HG03378 (cell line): Measurements from ENCODE around the gene DCAF7.

ENCODE experiments used
- ATAC-seq: cut with Tn5 transposase; IDR thresholded peaks from one replicate; pipeline ENCODE4 v1.9.1; 2021; ENCODE audit warnings: mild to moderate bottlenecking, moderate library complexity; ENCODE audit not compliant: unreplicated experiment

DCAF7 gene

DNA sequence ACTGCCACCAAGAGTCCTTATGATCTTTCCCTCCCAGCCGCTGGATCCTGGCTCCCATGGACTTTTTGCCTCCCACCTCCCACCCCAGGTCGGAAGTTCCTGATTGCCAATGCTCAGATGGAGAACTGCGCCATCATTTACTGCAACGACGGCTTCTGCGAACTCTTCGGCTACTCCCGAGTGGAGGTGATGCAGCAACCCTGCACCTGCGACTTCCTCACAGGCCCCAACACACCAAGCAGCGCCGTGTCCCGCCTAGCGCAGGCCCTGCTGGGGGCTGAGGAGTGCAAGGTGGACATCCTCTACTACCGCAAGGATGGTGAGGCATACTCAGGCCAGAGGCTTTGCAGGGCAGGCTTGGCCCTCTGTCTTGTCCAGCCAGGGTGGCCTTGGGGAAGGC lies 26.2 kb upstream of the DCAF7 start:
- ATAC-seq: no peak

DNA sequence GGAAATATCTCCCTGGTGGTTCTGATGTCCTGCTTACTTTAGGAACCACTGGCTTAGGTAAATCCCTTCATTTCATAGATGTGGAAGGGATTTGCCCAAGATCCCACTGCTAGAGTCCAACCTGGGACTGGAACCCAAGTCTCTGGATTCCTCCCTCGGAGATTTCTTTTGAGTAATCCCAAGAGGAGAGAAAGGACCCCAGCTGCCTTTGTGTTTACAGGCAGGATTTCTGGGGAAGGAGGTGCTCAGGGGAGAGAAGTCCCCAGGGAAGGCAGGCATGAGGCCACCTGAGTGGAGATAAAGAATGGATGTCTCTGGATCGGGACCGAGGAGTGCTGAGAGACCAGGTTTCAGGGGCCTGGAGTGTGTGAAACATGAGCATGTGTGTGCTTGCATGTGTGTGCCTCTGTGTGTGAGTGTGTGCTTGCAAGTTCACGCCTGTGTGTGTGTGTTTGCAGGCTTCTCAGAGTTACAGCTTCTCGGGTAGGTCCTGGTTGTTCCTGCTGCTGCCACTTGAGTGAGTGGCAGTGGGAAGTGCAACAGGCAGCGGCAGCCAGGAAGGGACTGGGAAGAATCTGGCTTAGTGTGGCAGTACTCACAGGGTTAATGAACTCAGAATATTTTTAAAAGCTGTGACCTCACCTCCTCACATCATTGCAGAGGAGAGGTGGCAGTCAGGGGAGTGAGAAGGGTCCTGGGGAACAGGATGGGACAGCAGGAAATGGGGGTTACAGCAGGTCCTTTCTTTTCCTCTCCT lies 24.9 kb upstream of the DCAF7 start:
- ATAC-seq: no peak

DNA sequence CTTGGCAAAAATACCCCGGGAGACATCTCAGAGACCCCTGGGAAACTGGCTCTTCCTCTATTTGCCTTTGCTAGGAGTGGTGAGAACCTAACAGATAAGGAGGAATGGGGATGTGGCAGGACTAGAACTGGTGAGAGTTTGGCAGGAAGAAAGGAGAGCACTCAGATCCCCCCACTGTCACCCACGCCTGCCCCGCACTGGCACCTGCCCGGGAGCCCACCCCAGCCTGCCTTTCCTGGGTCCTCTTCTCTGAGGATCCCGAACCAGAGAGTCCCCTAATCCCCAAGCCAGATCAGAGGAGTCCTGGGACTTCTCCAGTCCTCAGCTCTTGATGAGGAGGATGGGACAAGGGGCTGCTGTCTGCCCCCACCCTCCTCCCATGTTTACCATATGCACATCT lies 23.4 kb upstream of the DCAF7 start:
- no peak for ATAC-seq

DNA sequence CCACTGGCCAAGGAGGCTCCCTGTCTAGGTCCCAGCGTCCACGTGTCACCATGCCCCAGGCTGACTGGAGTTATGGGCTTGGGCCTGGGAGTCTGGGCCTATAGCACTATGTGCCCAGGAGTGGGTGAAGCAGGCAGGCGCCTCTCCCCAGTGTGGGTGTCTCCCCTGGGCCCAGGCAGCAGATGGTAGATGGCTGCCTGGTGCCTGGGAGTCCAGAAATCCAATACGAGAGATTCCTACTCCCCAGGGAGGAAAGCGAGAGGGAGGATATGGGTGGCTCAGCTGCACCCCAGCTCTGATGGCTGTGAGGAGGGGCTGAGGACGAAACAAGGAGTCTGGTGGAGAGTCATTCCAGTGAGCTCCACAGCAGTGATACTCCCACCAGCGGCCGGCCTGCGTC lies 22.1 kb upstream of the DCAF7 start:
- no peak for ATAC-seq

DNA sequence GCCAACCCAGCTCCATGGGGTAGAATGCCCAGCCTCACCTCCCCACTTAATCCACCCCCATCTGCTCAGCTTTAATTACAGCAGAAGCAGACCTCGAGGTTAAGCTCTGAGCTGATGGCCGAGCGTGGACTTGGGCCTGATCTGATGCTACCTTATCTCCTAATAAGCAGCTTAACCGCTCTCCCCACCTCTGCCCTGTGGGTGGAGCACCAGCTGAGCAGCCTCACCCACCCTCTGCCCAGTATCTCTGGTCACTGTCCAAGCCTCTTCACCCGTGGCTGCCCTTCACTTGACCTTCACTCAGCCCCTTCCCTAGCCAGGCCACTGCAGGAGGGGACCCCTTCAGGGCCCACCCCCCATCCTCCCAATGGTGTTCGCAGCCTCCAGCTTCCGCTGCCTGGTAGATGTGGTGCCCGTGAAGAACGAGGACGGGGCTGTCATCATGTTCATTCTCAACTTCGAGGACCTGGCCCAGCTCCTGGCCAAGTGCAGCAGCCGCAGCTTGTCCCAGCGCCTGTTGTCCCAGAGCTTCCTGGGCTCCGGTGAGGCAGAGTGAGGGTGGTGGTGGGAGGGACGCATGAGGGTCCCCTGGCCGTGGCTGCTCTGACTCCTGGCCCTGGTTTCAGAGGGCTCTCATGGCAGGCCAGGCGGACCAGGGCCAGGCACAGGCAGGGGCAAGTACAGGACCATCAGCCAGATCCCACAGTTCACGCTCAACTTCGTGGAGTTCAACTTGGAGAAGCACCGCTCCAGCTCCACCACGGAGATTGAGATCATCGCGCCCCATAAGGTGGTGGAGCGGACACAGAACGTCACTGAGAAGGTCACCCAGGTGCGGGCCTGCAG lies 20.3 kb upstream of the DCAF7 start:
- no peak for ATAC-seq

DNA sequence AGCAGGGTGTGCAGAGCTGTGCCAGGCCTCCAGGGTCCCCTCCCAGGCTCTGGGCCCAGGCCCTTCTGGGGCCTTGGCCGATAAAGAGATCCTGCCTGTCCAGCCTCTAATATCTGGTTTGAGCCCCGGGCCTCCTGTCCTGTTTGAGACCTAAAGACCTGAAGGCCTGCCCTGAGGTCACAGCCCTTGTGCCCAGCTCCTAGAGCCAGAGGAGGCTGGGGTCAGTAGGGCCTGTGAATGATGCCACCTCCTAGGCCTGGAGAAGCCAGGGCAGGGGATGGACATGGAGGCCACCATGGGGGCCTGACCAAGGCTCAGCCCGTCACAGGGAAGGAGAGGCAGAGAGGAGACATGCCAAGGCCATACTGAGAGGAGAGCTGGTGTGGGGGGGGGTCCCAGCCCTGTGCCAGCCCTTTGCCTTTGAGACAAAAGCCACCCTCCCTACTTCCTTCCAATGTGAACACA lies 19.7 kb upstream of the DCAF7 start:
- ATAC-seq: no peak

DNA sequence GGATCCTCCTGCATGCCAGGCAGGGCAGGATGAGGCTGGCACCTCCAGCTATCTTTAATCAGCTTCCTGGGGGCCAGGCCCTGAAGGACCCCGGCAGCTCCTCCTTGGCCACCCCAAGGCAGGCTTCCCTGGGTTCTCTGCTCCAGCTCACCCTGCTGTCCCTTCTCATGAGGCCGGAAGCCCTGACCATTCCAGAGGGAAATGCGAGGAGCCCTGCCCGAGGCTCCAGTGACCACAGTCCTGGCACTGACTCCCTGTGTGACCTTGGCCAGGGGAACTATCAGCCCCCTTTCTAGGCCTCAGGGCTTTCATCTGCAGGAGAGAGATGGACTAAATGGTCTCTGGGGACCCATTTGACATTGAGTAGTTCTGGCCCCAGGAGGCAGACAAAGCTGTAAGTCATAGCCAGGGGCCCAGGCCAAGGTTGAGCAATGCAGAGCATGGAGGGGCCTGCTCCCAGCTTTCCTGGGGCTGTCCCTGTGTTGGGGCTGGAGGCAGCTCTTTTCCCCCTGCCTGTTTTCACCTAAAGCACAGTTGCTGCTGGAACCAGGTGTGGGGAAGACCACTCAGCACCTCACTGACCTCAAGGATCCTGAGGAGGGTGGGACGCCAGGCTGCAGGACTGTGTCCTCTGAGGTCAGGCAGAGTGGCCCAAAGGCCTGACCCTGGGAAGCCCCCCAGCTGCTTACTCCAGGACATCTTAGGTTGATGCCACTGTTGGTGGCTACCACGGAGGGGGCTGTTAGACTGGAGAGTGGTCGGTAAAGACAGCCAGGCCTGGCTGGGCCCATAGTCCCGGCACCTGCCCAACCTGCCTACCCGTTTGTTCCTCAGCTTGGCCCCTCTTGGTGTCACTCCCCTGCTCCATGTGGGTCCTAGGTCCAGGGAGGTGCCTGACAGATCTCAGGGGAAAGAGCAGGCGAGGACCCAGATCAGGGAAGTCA lies 19.0 kb upstream of the DCAF7 start:
- ATAC-seq: no peak

DNA sequence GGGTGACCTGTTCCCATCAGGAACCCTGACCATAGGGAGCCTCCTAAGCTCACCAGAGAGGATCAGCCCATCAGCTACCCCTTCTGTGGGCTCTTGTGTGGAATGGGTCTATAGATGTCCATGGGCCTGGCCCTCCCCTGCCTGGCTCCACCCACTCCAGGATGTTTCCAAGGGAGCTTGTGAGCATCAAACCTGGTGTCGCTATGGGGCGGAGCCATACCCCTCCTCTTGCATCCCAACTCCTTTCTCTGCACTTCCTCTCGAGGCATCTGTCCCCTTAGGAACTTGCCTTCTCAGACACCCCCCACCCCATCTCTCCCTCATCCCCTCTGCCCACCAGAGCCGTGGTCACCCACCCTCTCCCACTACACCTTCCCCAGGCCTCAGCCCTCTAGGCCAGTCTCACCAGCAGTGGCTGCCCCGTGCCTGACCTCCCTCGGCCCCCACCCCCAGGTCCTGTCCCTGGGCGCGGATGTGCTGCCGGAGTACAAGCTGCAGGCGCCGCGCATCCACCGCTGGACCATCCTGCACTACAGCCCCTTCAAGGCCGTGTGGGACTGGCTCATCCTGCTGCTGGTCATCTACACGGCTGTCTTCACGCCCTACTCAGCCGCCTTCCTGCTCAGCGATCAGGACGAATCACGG lies 16.7 kb upstream of the DCAF7 start:
- no peak for ATAC-seq

DNA sequence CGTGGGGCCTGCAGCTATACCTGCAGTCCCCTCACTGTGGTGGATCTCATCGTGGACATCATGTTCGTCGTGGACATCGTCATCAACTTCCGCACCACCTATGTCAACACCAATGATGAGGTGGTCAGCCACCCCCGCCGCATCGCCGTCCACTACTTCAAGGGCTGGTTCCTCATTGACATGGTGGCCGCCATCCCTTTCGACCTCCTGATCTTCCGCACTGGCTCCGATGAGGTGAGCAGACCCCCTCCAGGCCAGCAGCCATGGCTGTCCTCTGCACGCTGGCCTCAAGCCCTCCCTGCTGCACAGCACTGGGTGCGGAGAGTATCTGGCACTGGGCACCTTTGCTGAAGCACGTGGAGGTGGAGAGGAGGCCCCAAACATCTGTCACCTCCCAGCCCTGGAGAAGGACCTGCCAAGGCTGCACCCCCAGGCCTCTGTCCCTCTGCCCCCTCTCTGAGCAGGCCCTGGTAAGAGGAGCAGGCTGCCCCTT lies 16.2 kb upstream of the DCAF7 start:
- no peak for ATAC-seq

DNA sequence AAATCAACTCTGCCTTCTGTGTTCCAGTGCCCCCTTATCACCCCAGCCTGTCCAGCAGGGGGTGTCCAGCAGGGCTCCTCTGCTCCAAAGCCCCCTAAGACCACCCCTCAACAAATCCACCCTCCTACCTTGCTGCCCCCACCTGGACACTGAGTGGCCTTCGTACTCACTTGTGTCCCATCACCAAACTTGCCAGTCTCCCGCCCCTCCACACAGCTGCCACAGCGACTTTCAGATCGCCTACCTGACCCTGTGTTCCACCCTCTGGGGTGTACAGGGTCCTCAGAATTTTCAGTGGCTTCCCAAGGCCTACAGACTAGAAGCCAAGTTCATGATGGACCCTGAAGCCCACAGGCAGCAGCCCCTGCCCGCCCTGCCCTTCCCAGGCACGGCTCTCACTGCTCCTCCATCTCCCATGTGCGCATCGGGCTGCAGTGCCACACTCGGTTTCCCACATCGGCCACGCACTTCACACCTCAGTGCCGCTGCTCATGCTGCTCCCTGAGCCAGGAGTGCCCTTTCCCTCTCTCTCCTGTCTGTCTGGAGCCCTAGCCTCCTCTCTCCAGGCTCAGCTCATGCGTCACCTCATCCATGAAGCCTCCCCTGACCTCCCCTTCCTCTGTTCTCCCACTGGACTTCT lies 15.3 kb upstream of the DCAF7 start:
- ATAC-seq: no peak

DNA sequence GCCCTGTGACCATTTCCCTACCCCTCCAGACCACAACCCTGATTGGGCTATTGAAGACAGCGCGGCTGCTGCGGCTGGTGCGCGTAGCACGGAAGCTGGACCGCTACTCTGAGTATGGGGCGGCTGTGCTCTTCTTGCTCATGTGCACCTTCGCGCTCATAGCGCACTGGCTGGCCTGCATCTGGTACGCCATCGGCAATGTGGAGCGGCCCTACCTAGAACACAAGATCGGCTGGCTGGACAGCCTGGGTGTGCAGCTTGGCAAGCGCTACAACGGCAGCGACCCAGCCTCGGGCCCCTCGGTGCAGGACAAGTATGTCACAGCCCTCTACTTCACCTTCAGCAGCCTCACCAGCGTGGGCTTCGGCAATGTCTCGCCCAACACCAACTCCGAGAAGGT lies 14.6 kb upstream of the DCAF7 start:
- no peak for ATAC-seq

DNA sequence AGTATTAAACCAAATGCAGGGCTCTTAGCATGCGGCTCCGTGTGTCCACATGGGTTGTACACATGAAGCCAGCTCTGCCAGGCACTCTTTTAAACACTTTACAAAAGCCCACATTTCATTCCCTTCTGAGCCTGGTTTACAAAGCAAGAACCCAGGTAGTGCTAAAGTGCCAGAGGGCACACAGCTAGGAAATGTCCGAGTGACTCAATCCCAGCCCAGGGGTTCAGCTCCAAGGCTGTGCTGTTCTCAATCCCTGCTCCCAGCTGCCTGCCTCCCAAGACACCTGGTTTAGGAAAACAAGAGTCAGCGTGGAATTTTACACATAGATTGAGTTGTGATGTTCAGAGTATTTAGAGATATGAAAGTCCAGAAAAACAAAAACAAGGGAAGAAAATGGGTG lies 13.3 kb upstream of the DCAF7 start:
- ATAC-seq: no peak

DNA sequence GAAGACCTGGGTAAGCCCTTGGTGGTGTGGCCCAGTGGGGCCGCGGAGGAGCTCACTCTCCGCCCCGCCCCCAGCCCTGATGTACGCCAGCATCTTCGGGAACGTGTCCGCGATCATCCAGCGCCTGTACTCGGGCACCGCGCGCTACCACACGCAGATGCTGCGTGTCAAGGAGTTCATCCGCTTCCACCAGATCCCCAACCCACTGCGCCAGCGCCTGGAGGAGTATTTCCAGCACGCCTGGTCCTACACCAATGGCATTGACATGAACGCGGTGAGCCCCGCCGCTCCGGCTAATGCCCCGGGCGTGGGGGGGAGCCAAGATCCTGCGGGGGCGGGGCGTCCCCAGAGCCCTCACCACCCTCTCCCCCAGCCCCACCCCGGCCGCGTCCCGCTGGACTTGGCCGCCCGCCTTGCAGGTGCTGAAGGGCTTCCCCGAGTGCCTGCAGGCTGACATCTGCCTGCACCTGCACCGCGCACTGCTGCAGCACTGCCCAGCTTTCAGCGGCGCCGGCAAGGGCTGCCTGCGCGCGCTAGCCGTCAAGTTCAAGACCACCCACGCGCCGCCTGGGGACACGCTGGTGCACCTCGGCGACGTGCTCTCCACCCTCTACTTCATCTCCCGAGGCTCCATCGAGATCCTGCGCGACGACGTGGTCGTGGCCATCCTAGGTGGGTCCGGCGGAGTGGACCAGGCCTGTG lies 12.1 kb upstream of the DCAF7 start:
- ATAC-seq: no peak

DNA sequence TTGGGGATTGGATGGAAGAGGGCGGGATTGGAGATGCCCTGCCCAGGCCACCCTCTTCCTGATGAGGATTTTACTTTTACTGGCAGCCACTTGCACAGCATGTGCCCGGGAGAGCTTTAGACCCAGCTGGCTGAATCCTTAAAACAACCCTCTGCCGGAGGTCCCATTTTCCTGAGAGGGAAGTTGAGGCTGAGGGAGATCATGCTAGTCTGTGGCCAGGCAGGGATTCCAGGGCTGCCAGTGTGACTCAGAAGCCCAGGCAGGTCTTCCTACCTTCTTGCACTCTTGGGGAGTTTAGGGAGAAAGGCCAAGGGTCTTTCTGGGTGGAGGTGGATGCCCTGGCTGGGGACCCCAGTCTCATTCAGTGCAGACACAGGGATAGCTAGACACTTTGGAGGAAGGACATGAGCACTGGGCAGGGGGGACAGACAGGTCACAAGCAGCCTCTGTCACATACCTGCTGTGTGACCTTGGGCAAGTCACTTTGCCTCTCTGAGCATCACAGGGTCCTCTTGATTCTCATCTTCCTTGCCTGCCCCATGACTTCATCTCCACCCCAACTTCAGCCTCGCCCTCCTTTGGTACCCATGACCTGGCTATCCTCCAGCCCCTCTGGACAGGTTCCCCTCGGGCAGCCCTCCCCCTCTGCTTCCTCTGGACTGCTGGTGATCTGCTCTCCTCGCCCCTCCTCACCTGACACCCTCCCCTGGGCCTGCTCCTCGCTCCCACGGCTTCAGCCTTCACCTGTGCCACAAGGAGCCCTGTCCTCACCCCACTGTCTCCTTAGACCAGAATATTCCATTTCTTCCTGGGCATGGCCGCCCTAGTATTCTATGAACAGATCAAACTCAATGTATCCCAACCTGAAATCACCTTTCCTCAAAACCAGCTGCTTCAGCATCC lies 11.3 kb upstream of the DCAF7 start:
- no peak for ATAC-seq

DNA sequence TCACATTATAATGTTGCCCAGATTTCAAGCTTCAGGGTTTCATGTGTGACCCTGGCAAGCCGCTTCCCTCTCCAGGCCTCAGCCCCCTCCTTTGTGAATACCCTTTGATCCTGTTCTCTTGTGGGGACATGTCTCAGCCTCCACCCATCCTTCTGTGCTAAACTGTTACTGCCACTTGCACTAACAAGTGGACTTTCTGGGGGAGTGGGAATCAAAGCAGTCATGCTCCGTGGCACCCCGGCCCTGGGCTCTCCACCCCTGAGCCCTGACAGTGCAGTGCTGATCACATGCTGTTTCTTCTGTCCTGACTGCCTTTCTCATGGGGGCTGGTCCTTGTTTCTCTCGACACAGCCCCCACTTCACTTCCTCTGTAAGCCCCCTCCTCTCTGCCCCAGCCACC lies 9.7 kb upstream of the DCAF7 start:
- ATAC-seq: no peak

DNA sequence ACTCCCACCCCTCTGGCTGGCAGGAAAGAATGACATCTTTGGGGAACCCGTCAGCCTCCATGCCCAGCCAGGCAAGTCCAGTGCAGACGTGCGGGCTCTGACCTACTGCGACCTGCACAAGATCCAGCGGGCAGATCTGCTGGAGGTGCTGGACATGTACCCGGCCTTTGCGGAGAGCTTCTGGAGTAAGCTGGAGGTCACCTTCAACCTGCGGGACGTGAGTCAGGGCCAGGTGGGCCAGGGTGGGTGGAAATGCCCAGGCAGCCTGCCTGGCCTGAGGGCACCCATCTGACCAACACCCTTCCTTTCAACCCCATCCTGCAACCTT lies 8.1 kb upstream of the DCAF7 start:
- no peak for ATAC-seq

DNA sequence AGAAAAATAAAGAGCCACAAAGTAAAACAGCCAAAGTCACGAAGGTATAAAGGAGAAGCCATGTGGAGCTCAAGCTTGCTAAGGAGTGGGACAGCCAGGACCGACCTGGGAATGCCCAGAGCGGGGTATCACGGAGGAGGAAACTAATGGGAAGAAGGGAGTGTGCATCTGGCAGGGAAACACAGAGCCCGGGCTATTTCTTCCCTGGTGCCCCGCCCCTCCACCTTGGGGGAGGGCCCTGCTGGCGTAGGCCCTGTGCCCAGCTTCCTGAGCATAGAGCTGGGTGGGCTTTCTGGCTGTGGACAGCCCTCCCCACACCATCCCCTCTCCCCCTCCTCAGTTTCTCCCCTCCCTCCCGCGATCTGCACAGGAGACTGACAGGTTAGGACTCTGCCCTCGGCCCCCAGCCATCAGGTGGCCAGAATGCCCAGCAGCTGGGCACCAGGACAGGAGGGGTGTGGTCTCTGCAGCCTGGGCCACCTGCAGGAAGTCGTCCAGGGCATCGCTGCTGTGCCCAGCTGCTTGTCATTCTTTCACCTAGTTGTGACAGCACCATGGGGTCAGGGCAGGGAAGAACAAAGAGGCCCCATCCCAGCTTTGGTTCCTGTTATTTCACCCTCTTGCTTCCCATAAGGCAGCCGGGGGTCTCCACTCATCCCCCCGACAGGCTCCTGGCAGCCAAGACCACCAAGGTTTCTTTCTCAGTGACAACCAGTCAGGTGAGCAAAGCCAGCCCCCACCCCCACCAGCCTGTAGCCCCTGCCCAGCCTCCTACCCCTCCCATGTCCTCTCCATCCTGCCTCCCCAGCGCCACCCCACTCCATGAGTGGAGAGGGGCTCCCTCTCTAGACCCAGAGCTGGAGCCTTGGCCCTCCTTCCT lies 7.1 kb upstream of the DCAF7 start:
- ATAC-seq: no peak
